ENCODE data around the gene TCP11L1.

The TCP11L1 gene

GRCh38 chr11:33062137-33062536, 22.8 kb downstream of the TCP11L1 start:
- Histone ChIP-seq H3K23ac (ENCODE audit: low read length in 2 of 2) (no peak overlapping the region), H4K91ac (ENCODE audit: low read length) (no peak overlapping the region), H3K18ac (ENCODE audit: low read depth in 1 of 2, low read length in 2 of 2) (peak overlapping the region in 1 of 2 experiments; percentile 29), H2BK120ac (ENCODE audit: low read depth, low read length) (no peak overlapping the region), H4K8ac (ENCODE audit: low read length) (no peak overlapping the region), H3K9ac (ENCODE audit: low read length) (no peak overlapping the region), H3K27ac (ENCODE audit: low read length, poor library complexity, severe bottlenecking) (no peak overlapping the region), H2BK5ac (ENCODE audit: low read depth, low read length, poor library complexity, severe bottlenecking) (no peak overlapping the region), H2BK12ac (ENCODE audit: low read length in 2 of 2) (no peak overlapping the region), H3K4me1 (ENCODE audit: control insufficient read depth, insufficient read depth, low read depth, low read length) (peaks cover 11% of the 10 kb centered on the region), H2BK15ac (ENCODE audit: low read depth, poor library complexity, severe bottlenecking) (no peak overlapping the region), H3K4ac (ENCODE audit: low read depth in 1 of 2, low read length in 2 of 2) (no peak overlapping the region), H3K4me3 (ENCODE audit: insufficient read depth in 1 of 2, low read depth in 1 of 2, low read length in 2 of 2) (no peak overlapping the region), H3K9me3 (ENCODE audit: control insufficient read depth, low read length) (no peaks in the 10 kb centered on the region), H2AFZ (ENCODE audit: low read depth, low read length) (no peak overlapping the region), H2AK5ac (ENCODE audit: low read length, severe bottlenecking) (no peak overlapping the region), H3K14ac (ENCODE audit: low read length in 2 of 2) (no peak overlapping the region), H3K36me3 (ENCODE audit: control insufficient read depth in 1 of 2, insufficient read depth in 2 of 2, low read depth in 1 of 2, low read length in 2 of 2) (peaks cover 31 to 62% of the 10 kb centered on the region in 2 experiments), H3K4me2 (ENCODE audit: low read length, poor library complexity, severe bottlenecking) (no peak overlapping the region), H3K27me3 (ENCODE audit: control insufficient read depth in 1 of 2, insufficient read depth in 1 of 2, low read length in 2 of 2) (no peaks in the 10 kb centered on the region), H3K79me1 (replicated peaks; ENCODE audit: low read length, poor library complexity, severe bottlenecking) (peaks cover 22% of the 10 kb centered on the region)
- WGBS, result 90% methylated on average over 4 of the region's 5 CpGs
- DNase-seq, result peak; percentile 54

- no peak overlapping the region for H3K23ac ChIP-seq (ENCODE audit: low read length in 2 of 2)
- H3K4me1 ChIP-seq (ENCODE audit: control insufficient read depth, insufficient read depth, low read depth, low read length), result peaks cover 11% of the 10 kb centered on the region
- H3K18ac ChIP-seq (ENCODE audit: low read depth in 1 of 2, low read length in 2 of 2), result no peak overlapping the region
- H2BK12ac ChIP-seq (ENCODE audit: low read length in 2 of 2), result no peak overlapping the region
- H3K4me2 ChIP-seq (ENCODE audit: low read length, poor library complexity, severe bottlenecking), result no peak overlapping the region
- no peak overlapping the region for H4K8ac ChIP-seq (ENCODE audit: low read length)
- H2BK5ac ChIP-seq (ENCODE audit: low read depth, low read length, poor library complexity, severe bottlenecking), result no peak overlapping the region
- no peak overlapping the region for H3K4ac ChIP-seq (ENCODE audit: low read depth in 1 of 2, low read length in 2 of 2)
- H4K91ac ChIP-seq (ENCODE audit: low read length), result no peak overlapping the region
- H3K27me3 ChIP-seq (ENCODE audit: control insufficient read depth in 1 of 2, insufficient read depth in 1 of 2, low read length in 2 of 2), result no peaks in the 10 kb centered on the region
- H2AFZ ChIP-seq (ENCODE audit: low read depth, low read length), result no peak overlapping the region
- H2AK5ac ChIP-seq (ENCODE audit: low read length, severe bottlenecking), result no peak overlapping the region
- H3K14ac ChIP-seq (ENCODE audit: low read length in 2 of 2), result no peak overlapping the region
- peaks cover 39 to 62% of the 10 kb centered on the region in 2 experiments for H3K36me3 ChIP-seq (ENCODE audit: control insufficient read depth in 1 of 2, insufficient read depth in 2 of 2, low read depth in 1 of 2, low read length in 2 of 2)
- H3K4me3 ChIP-seq (ENCODE audit: insufficient read depth in 1 of 2, low read depth in 1 of 2, low read length in 2 of 2), result no peak overlapping the region
- H2BK120ac ChIP-seq (ENCODE audit: low read depth, low read length), result no peak overlapping the region
- no peak for DNase-seq
- 95% methylated on average over 1 of the region's 3 CpGs for WGBS
- H3K27ac ChIP-seq (ENCODE audit: low read length, poor library complexity, severe bottlenecking), result no peak overlapping the region
- peak overlapping the region; percentile 52 for H3K9ac ChIP-seq (ENCODE audit: low read length)
- H2BK15ac ChIP-seq (ENCODE audit: low read depth, poor library complexity, severe bottlenecking), result no peak overlapping the region
- H3K79me1 ChIP-seq (replicated peaks; ENCODE audit: low read length, poor library complexity, severe bottlenecking), result peaks cover 28% of the 10 kb centered on the region
- H3K9me3 ChIP-seq (ENCODE audit: control insufficient read depth, low read length), result no peaks in the 10 kb centered on the region
Observed at GRCh38 chr11:33063326-33063881, 24.0 kb downstream of the TCP11L1 start.

GRCh38 chr11:33064033-33064825, 24.9 kb downstream of the TCP11L1 start:
- no peak overlapping the region for H2AFZ ChIP-seq (ENCODE audit: low read depth, low read length)
- no peak overlapping the region for H4K8ac ChIP-seq (ENCODE audit: low read length)
- no peak overlapping the region for H3K4ac ChIP-seq (ENCODE audit: low read depth in 1 of 2, low read length in 2 of 2)
- no peak overlapping the region for H4K91ac ChIP-seq (ENCODE audit: low read length)
- H3K9me3 ChIP-seq (ENCODE audit: control insufficient read depth, low read length), result no peaks in the 10 kb centered on the region
- no peak overlapping the region for H3K27ac ChIP-seq (ENCODE audit: low read length, poor library complexity, severe bottlenecking)
- H3K9ac ChIP-seq (ENCODE audit: low read length), result peak overlapping the region; percentile 52
- peaks cover 33% of the 10 kb centered on the region for H3K79me1 ChIP-seq (replicated peaks; ENCODE audit: low read length, poor library complexity, severe bottlenecking)
- 93% methylated on average over 8 of the region's 11 CpGs for WGBS
- no peak overlapping the region for H3K23ac ChIP-seq (ENCODE audit: low read length in 2 of 2)
- H3K14ac ChIP-seq (ENCODE audit: low read length in 2 of 2), result no peak overlapping the region
- DNase-seq, result no peak
- peak overlapping the region; percentile 45 for H2BK15ac ChIP-seq (ENCODE audit: low read depth, poor library complexity, severe bottlenecking)
- no peaks in the 10 kb centered on the region for H3K27me3 ChIP-seq (ENCODE audit: control insufficient read depth in 1 of 2, insufficient read depth in 1 of 2, low read length in 2 of 2)
- H2BK5ac ChIP-seq (ENCODE audit: low read depth, low read length, poor library complexity, severe bottlenecking), result no peak overlapping the region
- peak overlapping the region in 1 of 2 experiments; percentile 2 for H3K4me3 ChIP-seq (ENCODE audit: insufficient read depth in 1 of 2, low read depth in 1 of 2, low read length in 2 of 2)
- H2BK120ac ChIP-seq (ENCODE audit: low read depth, low read length), result no peak overlapping the region
- H2BK12ac ChIP-seq (ENCODE audit: low read length in 2 of 2), result no peak overlapping the region
- peaks cover 11% of the 10 kb centered on the region for H3K4me1 ChIP-seq (ENCODE audit: control insufficient read depth, insufficient read depth, low read depth, low read length)
- peaks cover 45 to 60% of the 10 kb centered on the region in 2 experiments for H3K36me3 ChIP-seq (ENCODE audit: control insufficient read depth in 1 of 2, insufficient read depth in 2 of 2, low read depth in 1 of 2, low read length in 2 of 2)
- no peak overlapping the region for H3K4me2 ChIP-seq (ENCODE audit: low read length, poor library complexity, severe bottlenecking)
- no peak overlapping the region for H2AK5ac ChIP-seq (ENCODE audit: low read length, severe bottlenecking)
- H3K18ac ChIP-seq (ENCODE audit: low read depth in 1 of 2, low read length in 2 of 2), result no peak overlapping the region

- no peak overlapping the region for H2BK5ac ChIP-seq (ENCODE audit: low read depth, low read length, poor library complexity, severe bottlenecking)
- H3K18ac ChIP-seq (ENCODE audit: low read depth in 1 of 2, low read length in 2 of 2), result no peak overlapping the region
- H2BK12ac ChIP-seq (ENCODE audit: low read length in 2 of 2), result no peak overlapping the region
- H3K4me3 ChIP-seq (ENCODE audit: insufficient read depth in 1 of 2, low read depth in 1 of 2, low read length in 2 of 2), result no peak overlapping the region
- no peak overlapping the region for H4K91ac ChIP-seq (ENCODE audit: low read length)
- peak overlapping the region; percentile 52 for H3K9ac ChIP-seq (ENCODE audit: low read length)
- no peak overlapping the region for H3K4me2 ChIP-seq (ENCODE audit: low read length, poor library complexity, severe bottlenecking)
- H3K27ac ChIP-seq (ENCODE audit: low read length, poor library complexity, severe bottlenecking), result no peak overlapping the region
- H3K4ac ChIP-seq (ENCODE audit: low read depth in 1 of 2, low read length in 2 of 2), result no peak overlapping the region
- no peak overlapping the region for H2AK5ac ChIP-seq (ENCODE audit: low read length, severe bottlenecking)
- no peak for DNase-seq
- no peaks in the 10 kb centered on the region for H3K27me3 ChIP-seq (ENCODE audit: control insufficient read depth in 1 of 2, insufficient read depth in 1 of 2, low read length in 2 of 2)
- H3K36me3 ChIP-seq (ENCODE audit: control insufficient read depth in 1 of 2, insufficient read depth in 2 of 2, low read depth in 1 of 2, low read length in 2 of 2), result peaks cover 51 to 60% of the 10 kb centered on the region in 2 experiments
- H2BK120ac ChIP-seq (ENCODE audit: low read depth, low read length), result no peak overlapping the region
- H4K8ac ChIP-seq (ENCODE audit: low read length), result no peak overlapping the region
- no peaks in the 10 kb centered on the region for H3K9me3 ChIP-seq (ENCODE audit: control insufficient read depth, low read length)
- WGBS, result 96% methylated on average over 5 of the region's 5 CpGs
- H3K4me1 ChIP-seq (ENCODE audit: control insufficient read depth, insufficient read depth, low read depth, low read length), result peaks cover 11% of the 10 kb centered on the region
- H3K14ac ChIP-seq (ENCODE audit: low read length in 2 of 2), result no peak overlapping the region
- H2AFZ ChIP-seq (ENCODE audit: low read depth, low read length), result no peak overlapping the region
- H3K79me1 ChIP-seq (replicated peaks; ENCODE audit: low read length, poor library complexity, severe bottlenecking), result peaks cover 33% of the 10 kb centered on the region
- no peak overlapping the region for H2BK15ac ChIP-seq (ENCODE audit: low read depth, poor library complexity, severe bottlenecking)
- H3K23ac ChIP-seq (ENCODE audit: low read length in 2 of 2), result no peak overlapping the region
Observed at GRCh38 chr11:33064866-33065265, 25.5 kb downstream of the TCP11L1 start.
